ENCODE results near the gene GOLGA1.

DNA sequence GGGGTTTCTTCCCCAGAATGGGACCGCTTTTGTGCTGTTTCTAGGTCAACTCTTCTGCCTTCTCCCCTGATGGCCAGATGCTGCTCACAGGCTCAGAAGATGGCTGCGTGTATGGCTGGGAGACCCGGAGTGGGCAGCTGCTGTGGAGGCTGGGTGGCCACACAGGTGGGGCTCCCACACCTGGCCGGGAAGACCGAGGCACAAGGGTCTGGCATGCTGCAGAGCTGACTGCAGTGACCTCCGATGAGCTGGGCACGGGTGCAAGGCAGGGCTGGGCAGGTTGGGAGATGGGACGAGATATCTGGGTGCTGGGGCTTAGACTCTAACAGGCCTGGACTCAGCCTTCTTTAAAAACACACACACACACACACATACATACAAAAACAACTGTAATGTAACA is 86.7 kb downstream of the GOLGA1 start:
- TF ChIP-seq GATA2 (IDR thresholded peaks at IDR 0.05; ENCODE audit: low read depth, low read length) (no peak), GATA3 (IDR thresholded peaks at IDR 0.05; ENCODE audit: low read depth, low read length) (no peak)
